ENCODE measurements around the gene C17orf75. TPM values are rescaled to one million over a fixed set of nuclear protein-coding genes. Genes with fewer than 3 reads are reported as not detected.
A peak's percentile ranks its signal among the peaks of the same experiment; 100 is the strongest.

Gene C17orf75
- total and polyA plus RNA-seq, 2 of the 4 experiments (the other 2 are of a cell fraction) = 11.5 to 16.1 TPM

DNA sequence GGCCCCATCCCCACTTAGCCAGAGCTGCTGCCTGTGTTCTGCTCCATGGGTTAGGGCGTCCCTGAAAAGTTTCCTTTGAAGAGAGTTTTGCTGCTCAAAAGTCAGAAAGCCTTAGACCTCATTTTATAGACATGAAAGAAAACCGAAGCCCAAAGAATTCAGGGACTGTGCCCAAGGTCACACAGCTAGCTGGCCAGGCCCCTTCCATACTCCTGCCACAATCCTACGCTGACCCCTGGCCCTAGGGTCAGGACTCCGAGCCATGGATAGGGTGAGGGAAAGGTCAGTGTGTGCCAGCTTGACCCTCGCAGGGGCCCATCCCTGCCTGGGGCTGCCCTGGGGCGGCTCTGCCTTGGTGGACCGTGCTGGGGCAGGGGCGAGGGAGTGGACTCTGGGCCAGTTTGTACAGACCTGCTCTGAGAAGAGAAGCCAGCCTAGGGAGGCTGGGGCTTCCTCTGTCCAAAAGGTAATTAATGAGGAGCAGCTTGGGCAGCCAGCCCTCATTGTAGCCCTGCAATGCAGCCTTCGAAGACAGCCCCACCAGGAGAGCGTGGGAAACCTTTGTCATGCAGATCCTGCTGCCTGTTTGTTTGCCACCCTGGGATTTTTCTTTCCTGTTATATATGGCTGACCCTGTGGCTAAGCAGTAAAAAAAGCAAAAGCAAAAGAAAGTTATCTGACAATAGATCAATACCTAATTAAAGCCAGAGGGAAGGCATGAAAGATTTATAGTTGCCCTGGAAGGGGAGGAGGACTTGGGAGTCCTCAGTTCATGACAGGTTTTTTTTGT lies 38.9 kb downstream of the C17orf75 start:
- DNase-seq (no peak), ATAC-seq (ENCODE audit: low read depth) (no peak)
- Histone ChIP-seq H4K20me1 (ENCODE audit: insufficient read depth, low read length) (no peaks in the 10 kb centered on the region), H3K79me1 (ENCODE audit: low read depth in 1 of 2, low read length in 2 of 2) (no peaks in the 10 kb centered on the region), H2AK5ac (ENCODE audit: low read depth, low read length) (no peak overlapping the region), H3K14ac (replicated peaks; ENCODE audit: low read depth, low read length) (no peak overlapping the region), H2BK15ac (ENCODE audit: low read depth, low read length) (no peak overlapping the region), H2AK9ac (replicated peaks; ENCODE audit: low read depth, low read length, poor library complexity) (peak overlapping the region; percentile 37), H3K4ac (ENCODE audit: low read depth, low read length) (no peak overlapping the region), H3K27me3 (ENCODE audit: control insufficient read depth, insufficient read depth, low read length) (peaks cover 46% of the 10 kb centered on the region), H3K4me2 (ENCODE audit: low read depth, low read length) (no peak overlapping the region), H4K91ac (ENCODE audit: insufficient read depth, low read depth, low read length) (no peak overlapping the region), H3K27ac (ENCODE audit: insufficient read depth, low read length) (no peak overlapping the region), H2BK5ac (ENCODE audit: low read depth, low read length, poor library complexity, severe bottlenecking) (no peak overlapping the region), H2AFZ (replicated peaks; ENCODE audit: low read length, poor library complexity) (no peak overlapping the region), H3K23ac (ENCODE audit: low read depth, low read length) (no peak overlapping the region), H3K56ac (ENCODE audit: extremely low read depth, insufficient read depth, low read length) (no peak overlapping the region), H2BK120ac (ENCODE audit: low read depth, low read length) (no peak overlapping the region), H2BK20ac (ENCODE audit: low read depth, low read length) (no peak overlapping the region), H4K5ac (ENCODE audit: low read depth, low read length) (no peak overlapping the region), H3K9ac (ENCODE audit: low read depth, low read length) (no peak overlapping the region), H4K8ac (ENCODE audit: low read depth in 2 of 2, low read length in 2 of 2) (no peak overlapping the region), H3K4me1 (ENCODE audit: control insufficient read depth, insufficient read depth, low read length) (no peaks in the 10 kb centered on the region), H3K9me3 (ENCODE audit: control insufficient read depth, insufficient read depth, low read length) (no peaks in the 10 kb centered on the region), H3K36me3 (ENCODE audit: control insufficient read depth, insufficient read depth, low read length) (no peaks in the 10 kb centered on the region), H3K4me3 (ENCODE audit: insufficient read depth, low read depth, low read length) (no peak overlapping the region), H3K9me1 (ENCODE audit: insufficient read depth, low read length) (no peaks in the 10 kb centered on the region; the same call in 1 of the 2 replicates), H3K18ac (ENCODE audit: low read depth, low read length) (no peak overlapping the region)
- intact Hi-C loops (cut with micrococcal nuclease) = no loop called here
- WGBS, 2 experiments (ENCODE audit: extremely low coverage in 2 of 2, insufficient read length in 1 of 2) = 33% methylated on average over 1 of the region's 10 CpGs; no CpG with 5 or more reads in 1 of the 2 experiments
- CTCF ChIA-PET = interaction anchor here (0.6 kb wide), 1 partner anchor 177 kb away, joined by 3 read pairs; no protein-coding TSS in a partner anchor
- dilution Hi-C loops (cut with HindIII; ENCODE audit: low sequenced_read_pairs, unreplicated experiment) = no loop called here
- POLR2A ChIA-PET (ENCODE audit: unreplicated experiment) = no interaction called here
- BruUV-seq (replicated peaks) = no TSS peak
- TF ChIP-seq SMC3 (IDR thresholded peaks at IDR 0.05; ENCODE audit: low read depth, low read length) = no peak
- no peak for TF ChIP-seq BHLHE40 (IDR thresholded peaks at IDR 0.05; ENCODE audit: low read depth, low read length)
- TF ChIP-seq, protein P1, sequence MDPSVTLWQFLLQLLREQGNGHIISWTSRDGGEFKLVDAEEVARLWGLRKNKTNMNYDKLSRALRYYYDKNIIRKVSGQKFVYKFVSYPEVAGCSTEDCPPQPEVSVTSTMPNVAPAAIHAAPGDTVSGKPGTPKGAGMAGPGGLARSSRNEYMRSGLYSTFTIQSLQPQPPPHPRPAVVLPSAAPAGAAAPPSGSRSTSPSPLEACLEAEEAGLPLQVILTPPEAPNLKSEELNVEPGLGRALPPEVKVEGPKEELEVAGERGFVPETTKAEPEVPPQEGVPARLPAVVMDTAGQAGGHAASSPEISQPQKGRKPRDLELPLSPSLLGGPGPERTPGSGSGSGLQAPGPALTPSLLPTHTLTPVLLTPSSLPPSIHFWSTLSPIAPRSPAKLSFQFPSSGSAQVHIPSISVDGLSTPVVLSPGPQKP (IDR thresholded peaks at IDR 0.05; ENCODE audit: borderline replicate concordance, low read depth, low read length) = no peak
- no peak for TF ChIP-seq CHD1 (IDR thresholded peaks at IDR 0.05; ENCODE audit: low read depth, low read length)
- TF ChIP-seq MAFK (IDR thresholded peaks at IDR 0.05; ENCODE audit: low read depth, low read length) = no peak
- TF ChIP-seq RAD21 (IDR thresholded peaks at IDR 0.05; ENCODE audit: low read length) = no peak
- in situ Hi-C loops (cut with MboI; ENCODE audit: low sequenced_read_pairs) = no loop called here
